Measurements from ENCODE around the gene ISOC2.

GRCh38 chr19:55431183-55431582 is 30.3 kb downstream of the ISOC2 start:
- TF ChIP-seq, protein P1, sequence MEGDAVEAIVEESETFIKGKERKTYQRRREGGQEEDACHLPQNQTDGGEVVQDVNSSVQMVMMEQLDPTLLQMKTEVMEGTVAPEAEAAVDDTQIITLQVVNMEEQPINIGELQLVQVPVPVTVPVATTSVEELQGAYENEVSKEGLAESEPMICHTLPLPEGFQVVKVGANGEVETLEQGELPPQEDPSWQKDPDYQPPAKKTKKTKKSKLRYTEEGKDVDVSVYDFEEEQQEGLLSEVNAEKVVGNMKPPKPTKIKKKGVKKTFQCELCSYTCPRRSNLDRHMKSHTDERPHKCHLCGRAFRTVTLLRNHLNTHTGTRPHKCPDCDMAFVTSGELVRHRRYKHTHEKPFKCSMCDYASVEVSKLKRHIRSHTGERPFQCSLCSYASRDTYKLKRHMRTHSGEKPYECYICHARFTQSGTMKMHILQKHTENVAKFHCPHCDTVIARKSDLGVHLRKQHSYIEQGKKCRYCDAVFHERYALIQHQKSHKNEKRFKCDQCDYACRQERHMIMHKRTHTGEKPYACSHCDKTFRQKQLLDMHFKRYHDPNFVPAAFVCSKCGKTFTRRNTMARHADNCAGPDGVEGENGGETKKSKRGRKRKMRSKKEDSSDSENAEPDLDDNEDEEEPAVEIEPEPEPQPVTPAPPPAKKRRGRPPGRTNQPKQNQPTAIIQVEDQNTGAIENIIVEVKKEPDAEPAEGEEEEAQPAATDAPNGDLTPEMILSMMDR (conservative IDR thresholded peaks at IDR 0.05; ENCODE audit: low read depth, low read length), result no peak
- TF ChIP-seq EZH2phosphoT487 (IDR thresholded peaks at IDR 0.05; ENCODE audit: borderline replicate concordance, low read length), result no peak

All from PC-3 (cell line).